Natural killer cell (primary cell): ENCODE results near the gene XKR8. TPM values are rescaled to one million over a fixed set of nuclear protein-coding genes. Genes with fewer than 3 reads are reported as not detected.

ENCODE experiments used
- ATAC-seq, 3 donors: fragments of 150-1000 bp in 2 of 3; fragments of 200-7000 bp in 1 of 3; cut with Tn5 transposase; 1 replicate in 1 of 3; 2 replicates in 2 of 3; pipeline ENCODE4 v1.10.0; 2021; ENCODE audit warnings: mild to moderate bottlenecking in 2 of 3, moderate library complexity in 2 of 3
- DNase-seq, 2 donors: peaks; one replicate each; pipeline versions ENCODE4 v3.0.0 to v3.0.0-alpha.2; 2013 to 2021; ENCODE audit warnings: mixed read lengths in 1 of 2
- H3K27ac ChIP-seq: one replicate; pipeline ENCODE4 v1.5.1; 2013; ENCODE audit warnings: mild to moderate bottlenecking, low read length
- H3K27me3 ChIP-seq: one replicate; pipeline ENCODE4 v1.6.1; 2013; ENCODE audit warnings: low read length; ENCODE audit not compliant: control insufficient read depth, insufficient read depth
- H3K36me3 ChIP-seq: one replicate; pipeline ENCODE4 v1.6.1; 2013; ENCODE audit warnings: low read length; ENCODE audit not compliant: control insufficient read depth, insufficient read depth
- H3K4me1 ChIP-seq: one replicate; pipeline ENCODE4 v1.6.1; 2013; ENCODE audit warnings: low read length; ENCODE audit not compliant: control insufficient read depth, insufficient read depth
- H3K4me3 ChIP-seq: one replicate; pipeline ENCODE4 v1.5.1; 2013; ENCODE audit warnings: low read length
- H3K9me3 ChIP-seq: one replicate; pipeline ENCODE4 v1.6.1; 2013; ENCODE audit warnings: low read length; ENCODE audit not compliant: control insufficient read depth, insufficient read depth
- H3K27ac Mint-ChIP-seq, 2 donors: one replicate each; pipeline ENCODE4 v1.8.0; 2022; ENCODE audit warnings: mild to moderate bottlenecking in 2 of 2, mixed read lengths in 2 of 2, moderate library complexity in 1 of 2
- H3K27me3 Mint-ChIP-seq, 2 donors: one replicate each; pipeline ENCODE4 v1.8.0; 2022; ENCODE audit warnings: low read depth in 2 of 2, mixed read lengths in 2 of 2
- H3K36me3 Mint-ChIP-seq: one replicate; pipeline ENCODE4 v1.8.0; 2022; ENCODE audit warnings: mixed read lengths
- H3K4me1 Mint-ChIP-seq, 2 donors: one replicate each; pipeline ENCODE4 v1.8.0; 2022; ENCODE audit warnings: mixed read lengths in 2 of 2
- H3K4me3 Mint-ChIP-seq: one replicate; pipeline ENCODE4 v1.8.0; 2022; ENCODE audit warnings: mild to moderate bottlenecking, moderate library complexity, mixed read lengths
- H3K9me3 Mint-ChIP-seq, 2 donors: one replicate each; pipeline ENCODE4 v1.8.0; 2022; ENCODE audit warnings: mixed read lengths in 2 of 2
- WGBS: methylation state at CpG from one replicate; pipeline ENCODE4 v1.1.7; 2013; ENCODE audit warnings: missing lambda C conversion rate; ENCODE audit not compliant: insufficient coverage; 5-methylcytosine and 5-hydroxymethylcytosine counted together
- intact Hi-C: fragments of 100-400 bp; cut with micrococcal nuclease; formaldehyde crosslinking; loops from one replicate; pipeline ENCODE4 v1.14.2; 2022
- total RNA-seq, 4 donors: library from RNA; stranded (reverse); fragments of 120-200 nt in 1 of 4; gene quantifications; one replicate each; pipeline versions ENCODE4 v1.2.3 to v1.2.4, GENCODE V29; 2013 to 2022
- TF ChIP-seq, protein P1 (sequence below): fragments of 200-600 bp; IDR thresholded peaks from one replicate; pipeline ENCODE4 v1.8.0; 2022; ENCODE audit warnings: antibody characterized with exemption

Gene XKR8
- total RNA-seq, 3 donors from 2014 or later (not counting 1 experiment from before 2014, with no cell fraction given) = 8.0 to 16.8 (median 15.5) TPM

DNA sequence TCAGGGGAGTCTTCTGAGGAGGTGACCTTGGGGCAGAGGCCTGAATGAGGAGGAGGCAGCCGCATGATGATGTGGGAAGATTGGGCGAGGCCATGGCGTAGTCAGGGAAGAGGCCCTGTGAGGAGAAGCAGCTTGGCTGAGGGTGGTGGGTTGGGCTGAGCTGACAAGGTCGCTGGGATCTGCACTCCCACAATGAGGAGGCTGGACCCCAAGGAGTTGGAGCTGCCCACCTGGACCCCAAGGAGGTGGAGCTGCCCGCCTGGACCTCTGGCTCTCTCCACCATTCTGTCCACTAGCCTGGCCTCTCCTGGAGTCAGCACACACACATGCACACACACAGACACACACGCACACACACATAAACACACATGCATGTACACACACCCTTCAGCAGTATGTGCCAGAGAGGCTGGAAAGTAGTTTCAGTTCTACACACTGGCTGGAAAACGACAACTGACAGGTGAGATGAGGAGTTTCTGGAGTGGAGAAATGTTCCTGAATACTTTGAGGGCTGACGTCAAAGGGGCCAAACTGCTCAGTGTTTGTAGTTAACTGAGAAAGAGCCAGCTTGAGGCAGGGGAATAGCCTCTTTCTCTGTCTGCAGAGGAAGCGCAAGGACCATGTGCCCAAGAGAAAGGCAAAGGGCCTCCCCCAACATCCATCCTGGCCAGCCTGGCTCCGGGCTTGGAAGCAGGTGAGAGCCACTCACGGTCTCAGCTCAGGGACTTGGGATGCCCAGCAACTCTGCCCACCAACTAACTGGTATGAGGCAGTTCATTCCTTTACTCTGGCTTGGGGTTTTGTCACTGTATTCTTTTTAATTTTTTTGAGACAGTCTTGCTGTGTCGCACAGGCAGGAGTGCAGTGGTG is 17.9 kb upstream of the XKR8 start:
- TF ChIP-seq, protein P1, sequence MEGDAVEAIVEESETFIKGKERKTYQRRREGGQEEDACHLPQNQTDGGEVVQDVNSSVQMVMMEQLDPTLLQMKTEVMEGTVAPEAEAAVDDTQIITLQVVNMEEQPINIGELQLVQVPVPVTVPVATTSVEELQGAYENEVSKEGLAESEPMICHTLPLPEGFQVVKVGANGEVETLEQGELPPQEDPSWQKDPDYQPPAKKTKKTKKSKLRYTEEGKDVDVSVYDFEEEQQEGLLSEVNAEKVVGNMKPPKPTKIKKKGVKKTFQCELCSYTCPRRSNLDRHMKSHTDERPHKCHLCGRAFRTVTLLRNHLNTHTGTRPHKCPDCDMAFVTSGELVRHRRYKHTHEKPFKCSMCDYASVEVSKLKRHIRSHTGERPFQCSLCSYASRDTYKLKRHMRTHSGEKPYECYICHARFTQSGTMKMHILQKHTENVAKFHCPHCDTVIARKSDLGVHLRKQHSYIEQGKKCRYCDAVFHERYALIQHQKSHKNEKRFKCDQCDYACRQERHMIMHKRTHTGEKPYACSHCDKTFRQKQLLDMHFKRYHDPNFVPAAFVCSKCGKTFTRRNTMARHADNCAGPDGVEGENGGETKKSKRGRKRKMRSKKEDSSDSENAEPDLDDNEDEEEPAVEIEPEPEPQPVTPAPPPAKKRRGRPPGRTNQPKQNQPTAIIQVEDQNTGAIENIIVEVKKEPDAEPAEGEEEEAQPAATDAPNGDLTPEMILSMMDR = no peak
- H3K9me3 ChIP-seq = no peaks in the 10 kb centered on the region
- no peak overlapping the region for H3K27ac ChIP-seq
- Mint-ChIP-seq H3K4me3 (no peak overlapping the region), H3K9me3 (no peaks in the 10 kb centered on the region), H3K27ac (peak overlapping the region; percentile 93), H3K36me3 (no peaks in the 10 kb centered on the region), H3K27me3 (no peaks in the 10 kb centered on the region), H3K4me1 (peaks cover 24 to 31% of the 10 kb centered on the region in 2 donors)
- H3K4me1 ChIP-seq = peaks cover 30% of the 10 kb centered on the region
- no peaks in the 10 kb centered on the region for H3K27me3 ChIP-seq
- 93% methylated on average over 12 of the region's 12 CpGs for WGBS
- DNase-seq (no peak), ATAC-seq (no peak)
- H3K4me3 ChIP-seq = no peak overlapping the region
- intact Hi-C loops = loop anchor here (5.0 kb wide), 2 partner anchors 145 to 265 kb away; partner anchors contain the start of gene EYA3
- H3K36me3 ChIP-seq = no peaks in the 10 kb centered on the region

DNA sequence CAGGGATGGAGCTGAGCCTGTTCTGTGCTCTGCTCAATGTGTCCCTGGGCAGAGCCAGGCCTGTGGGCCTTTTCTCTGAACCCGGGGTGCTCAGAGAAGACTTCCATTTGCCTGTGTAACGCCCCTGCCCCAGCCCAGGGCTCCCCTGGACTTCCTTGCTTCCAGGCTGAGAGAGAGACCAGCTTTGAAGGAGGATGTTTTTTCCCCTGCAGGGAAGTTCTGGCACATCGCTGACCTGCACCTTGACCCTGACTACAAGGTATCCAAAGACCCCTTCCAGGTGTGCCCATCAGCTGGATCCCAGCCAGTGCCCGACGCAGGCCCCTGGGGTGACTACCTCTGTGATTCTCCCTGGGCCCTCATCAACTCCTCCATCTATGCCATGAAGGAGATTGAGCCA is 14.8 kb upstream of the XKR8 start:
- H3K4me1 Mint-ChIP-seq = peaks cover 22 to 29% of the 10 kb centered on the region in 2 donors
- no peak for ATAC-seq
- H3K4me3 Mint-ChIP-seq = no peak overlapping the region
- 95% methylated on average over 5 of the region's 5 CpGs for WGBS
- H3K9me3 Mint-ChIP-seq = no peaks in the 10 kb centered on the region
- H3K9me3 ChIP-seq = no peaks in the 10 kb centered on the region
- H3K36me3 ChIP-seq = no peaks in the 10 kb centered on the region
- peaks cover 28% of the 10 kb centered on the region for H3K4me1 ChIP-seq
- no peak for DNase-seq
- no peak overlapping the region for H3K4me3 ChIP-seq
- no peak overlapping the region for H3K27ac ChIP-seq
- no peaks in the 10 kb centered on the region for H3K27me3 Mint-ChIP-seq
- TF ChIP-seq, protein P1 = no peak
- H3K27me3 ChIP-seq = no peaks in the 10 kb centered on the region
- intact Hi-C loops = no loop called here
- H3K27ac Mint-ChIP-seq = peak overlapping the region; percentile 93
- H3K36me3 Mint-ChIP-seq = no peaks in the 10 kb centered on the region

DNA sequence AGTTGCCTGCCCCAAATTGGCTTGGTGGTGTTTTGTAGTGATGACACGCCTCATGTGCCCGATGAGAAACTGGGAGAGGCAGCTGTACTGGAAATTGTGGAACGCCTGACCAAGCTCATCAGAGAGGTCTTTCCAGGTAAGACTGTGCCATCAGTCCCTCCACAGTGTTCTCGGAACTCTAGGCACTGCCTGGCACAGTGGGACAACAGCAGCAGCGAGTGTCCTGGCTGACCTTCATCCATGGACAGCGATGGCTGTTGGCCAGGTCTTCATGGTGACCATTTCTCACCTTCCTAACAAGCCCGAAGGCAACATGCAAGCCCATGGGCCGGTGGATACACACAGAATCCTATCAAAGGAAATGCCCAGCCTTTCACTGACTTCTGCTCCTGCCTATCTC is 10.7 kb upstream of the XKR8 start:
- H3K27ac ChIP-seq = no peak overlapping the region
- WGBS = 91% methylated on average over 8 of the region's 8 CpGs
- H3K4me3 ChIP-seq = no peak overlapping the region
- Mint-ChIP-seq H3K4me3 (no peak overlapping the region), H3K27me3 (no peaks in the 10 kb centered on the region), H3K9me3 (no peaks in the 10 kb centered on the region), H3K4me1 (peaks cover 4% of the 10 kb centered on the region in 2 donors), H3K27ac (no peak overlapping the region), H3K36me3 (no peaks in the 10 kb centered on the region)
- no peak for DNase-seq
- H3K27me3 ChIP-seq = no peaks in the 10 kb centered on the region
- H3K36me3 ChIP-seq = no peaks in the 10 kb centered on the region
- ATAC-seq = no peak
- intact Hi-C loops = no loop called here
- no peaks in the 10 kb centered on the region for H3K9me3 ChIP-seq
- TF ChIP-seq, protein P1 = no peak
- peaks cover 7% of the 10 kb centered on the region for H3K4me1 ChIP-seq
